GM23338 (cell line): ENCODE data around the gene REEP5. TPM values are rescaled to one million over a fixed set of nuclear protein-coding genes. Genes with fewer than 3 reads are reported as not detected.

ENCODE experiments used
- ATAC-seq: fragments of 200-7000 bp; cut with Tn5 transposase; 3 replicates; pipeline ENCODE4 v1.9.1; 2020
- DNase-seq: peaks from one replicate; pipeline ENCODE4 v3.0.0-alpha.2; 2015; ENCODE audit warnings: low spot score
- H2AFZ ChIP-seq: fragments of 200-600 bp; sonication (generic); 2 replicates; pipeline ENCODE4 v1.8.0; 2016; ENCODE audit warnings: antibody characterized with exemption, mild to moderate bottlenecking, moderate library complexity
- H3F3A ChIP-seq: fragments of 200-600 bp; sonication (generic); replicated peaks from 2 replicates; pipeline ENCODE4 v1.8.0; 2017; ENCODE audit warnings: antibody characterized with exemption, mixed run types, low read depth
- H3K27ac ChIP-seq: fragments of 200-600 bp; sonication (generic); 2 replicates; pipeline ENCODE4 v1.6.1; 2016; ENCODE audit warnings: low read depth
- H3K27me3 ChIP-seq: fragments of 200-600 bp; sonication (generic); 2 replicates; pipeline ENCODE4 v1.8.0; 2016; ENCODE audit warnings: mild to moderate bottlenecking, mixed run types, moderate library complexity; ENCODE audit not compliant: insufficient read depth
- H3K36me3 ChIP-seq: fragments of 200-600 bp; sonication (generic); 2 replicates; pipeline ENCODE4 v1.8.0; 2016; ENCODE audit warnings: mild to moderate bottlenecking; ENCODE audit not compliant: insufficient read depth
- H3K4me1 ChIP-seq: fragments of 200-600 bp; sonication (generic); 2 replicates; pipeline ENCODE4 v1.8.0; 2016; ENCODE audit warnings: mild to moderate bottlenecking, moderate library complexity; ENCODE audit not compliant: insufficient read depth
- H3K4me2 ChIP-seq: fragments of 200-600 bp; sonication (generic); 2 replicates; pipeline ENCODE4 v1.7.1; 2017; ENCODE audit warnings: mixed run types
- H3K4me3 ChIP-seq: fragments of 200-600 bp; sonication (generic); 2 replicates; pipeline ENCODE4 v1.6.1; 2016; ENCODE audit warnings: mixed run types
- H3K79me2 ChIP-seq: fragments of 200-600 bp; sonication (generic); replicated peaks from 2 replicates; pipeline ENCODE4 v1.8.0; 2017; ENCODE audit warnings: mild to moderate bottlenecking; ENCODE audit not compliant: insufficient read depth
- H3K9me2 ChIP-seq: fragments of 200-600 bp; sonication (generic); 2 replicates; pipeline ENCODE4 v1.8.0; 2017; ENCODE audit not compliant: insufficient read depth
- H4K20me1 ChIP-seq: fragments of 200-600 bp; sonication (generic); replicated peaks from 2 replicates; pipeline ENCODE4 v1.8.0; 2017; ENCODE audit warnings: mild to moderate bottlenecking; ENCODE audit not compliant: insufficient read depth
- H3K27ac Mint-ChIP-seq: 2 replicates; pipeline ENCODE4 v1.8.0; 2020; ENCODE audit warnings: inconsistent platforms, mild to moderate bottlenecking, moderate library complexity, mixed read lengths
- H3K27me3 Mint-ChIP-seq: 3 replicates; pipeline ENCODE4 v1.8.0; 2022; ENCODE audit warnings: low read depth, mild to moderate bottlenecking, moderate library complexity, mixed read lengths, inconsistent platforms; ENCODE audit not compliant: insufficient read depth, poor library complexity
- H3K36me3 Mint-ChIP-seq: 3 replicates; pipeline ENCODE4 v1.8.0; 2021; ENCODE audit warnings: low read depth, mild to moderate bottlenecking, inconsistent platforms, moderate library complexity, mixed read lengths
- H3K4me1 Mint-ChIP-seq: 3 replicates; pipeline ENCODE4 v1.8.0; 2020; ENCODE audit warnings: mild to moderate bottlenecking, inconsistent platforms, mixed read lengths
- H3K4me3 Mint-ChIP-seq: 3 replicates; pipeline ENCODE4 v1.8.0; 2021; ENCODE audit warnings: moderate library complexity, mild to moderate bottlenecking, inconsistent platforms, mixed read lengths
- H3K9me3 Mint-ChIP-seq: 3 replicates; pipeline ENCODE4 v1.8.0; 2020; ENCODE audit warnings: moderate library complexity, mild to moderate bottlenecking, inconsistent platforms, mixed read lengths
- CREB1 ChIP-seq: fragments of 250-450 bp; sonication (Bioruptor Pico); IDR thresholded peaks from 2 replicates; pipeline ENCODE4 v1.5.0; 2020; ENCODE audit warnings: low read depth, mild to moderate bottlenecking, moderate library complexity
- EZH2 ChIP-seq: fragments of 200-600 bp; sonication (generic); IDR thresholded peaks from one replicate; pipeline ENCODE4 v1.8.0; 2017; ENCODE audit warnings: antibody characterized with exemption, mild to moderate bottlenecking, low read depth; ENCODE audit not compliant: unreplicated experiment
- EZH2phosphoT487 ChIP-seq: fragments of 200-600 bp; sonication (generic); IDR thresholded peaks from one replicate; pipeline ENCODE4 v1.8.1; 2018; ENCODE audit warnings: antibody characterized with exemption; ENCODE audit not compliant: unreplicated experiment
- JUNB ChIP-seq: IDR thresholded peaks from one replicate; pipeline ENCODE4 v1.6.1; 2016; ENCODE audit warnings: antibody characterized with exemption; ENCODE audit not compliant: unreplicated experiment
- NANOG ChIP-seq: IDR thresholded peaks from 2 replicates; pipeline ENCODE4 v1.6.1; 2016; ENCODE audit warnings: antibody characterized with exemption, borderline replicate concordance
- POLR2AphosphoS5 ChIP-seq: IDR thresholded peaks from 2 replicates; pipeline ENCODE4 v1.6.1; 2016; ENCODE audit warnings: antibody characterized with exemption, low read depth
- REST ChIP-seq: IDR thresholded peaks from one replicate; pipeline ENCODE4 v1.6.1; 2018; ENCODE audit warnings: antibody characterized with exemption; ENCODE audit not compliant: unreplicated experiment
- STAT1 ChIP-seq: IDR thresholded peaks from one replicate; pipeline ENCODE4 v1.6.1; 2016; ENCODE audit warnings: antibody characterized with exemption; ENCODE audit not compliant: unreplicated experiment
- ZNF114 ChIP-seq: fragments of 250-450 bp; sonication (Bioruptor Pico); IDR thresholded peaks from 2 replicates; pipeline ENCODE4 v1.5.0; 2020; ENCODE audit warnings: mild to moderate bottlenecking, moderate library complexity
- polyA plus RNA-seq: library from polyadenylated mRNA; unstranded; fragments of >200 nt; fragmentation: Nextera tagmentation; extraction: Ambion mirVana; gene quantifications from 2 replicates; pipeline ENCODE4 v1.2.1, GENCODE V29; 2016
- total RNA-seq: library from RNA; depleted of rRNA; stranded (reverse); fragments of >200 nt; shearing (Covaris generic); gene quantifications from 2 replicates; pipeline ENCODE4 v1.2.3, GENCODE V29; 2014
- TF ChIP-seq, protein P1 (sequence below), 2 experiments: fragments of 200-600 bp in 1 of 2; sonication (generic) in 1 of 2; conservative IDR thresholded peaks; 2 replicates each; pipeline versions ENCODE4 v1.5.1 to v1.6.1; 2016 to 2017; ENCODE audit warnings: antibody characterized with exemption in 2 of 2, low read depth in 2 of 2, mild to moderate bottlenecking in 2 of 2, moderate library complexity in 1 of 2
- TF ChIP-seq, protein P2 (sequence below): IDR thresholded peaks from 2 replicates; pipeline ENCODE4 v1.6.1; 2016; ENCODE audit warnings: antibody characterized with exemption

Gene REEP5
- total and polyA plus RNA-seq, 2 experiments from 2014 or later = 32.5 to 111 TPM

DNA sequence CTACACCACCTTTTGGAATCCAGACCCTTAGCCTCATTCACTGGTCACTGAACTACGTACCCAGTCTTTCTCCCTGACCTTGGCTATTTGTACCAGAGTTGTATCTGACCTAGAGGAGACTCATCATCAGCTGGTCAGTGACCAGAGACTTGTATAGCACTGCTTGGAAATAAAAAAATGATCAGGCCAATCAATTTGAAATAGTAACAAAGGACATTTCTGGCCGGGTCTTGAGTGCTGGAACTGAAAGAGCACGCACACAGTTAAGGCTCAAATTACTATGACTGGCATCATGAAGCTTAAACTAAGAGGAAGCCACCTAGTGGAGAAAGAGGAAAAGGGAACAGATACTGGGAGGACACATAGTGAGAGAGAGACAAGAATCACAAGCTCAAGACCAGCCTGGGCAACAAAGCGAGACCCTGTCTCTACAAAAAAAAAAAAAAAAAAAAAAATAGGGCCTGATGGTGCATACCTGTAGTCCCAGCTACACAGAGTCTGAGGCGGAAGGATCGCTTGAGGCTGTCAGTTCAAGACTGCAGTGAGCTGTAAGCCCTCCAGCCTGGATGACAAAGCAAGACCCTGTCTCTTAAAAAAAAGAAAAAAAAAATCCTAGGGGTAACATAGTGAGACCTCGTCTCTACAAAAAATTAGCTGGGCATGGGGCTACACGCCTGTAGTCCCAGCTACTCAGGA lies 73.8 kb downstream of the REEP5 start:
- Histone ChIP-seq H2AFZ (no peak overlapping the region), H3F3A (no peaks in the 10 kb centered on the region), H3K27ac (no peak overlapping the region; the same call in 1 of the 2 replicates), H3K4me3 (peak overlapping the region; percentile 10; the same call in 1 of the 2 replicates), H4K20me1 (no peaks in the 10 kb centered on the region), H3K4me2 (peak overlapping the region; percentile 48; the same call in 1 of the 2 replicates), H3K36me3 (no peaks in the 10 kb centered on the region), H3K79me2 (no peaks in the 10 kb centered on the region), H3K9me2 (no peaks in the 10 kb centered on the region), H3K27me3 (no peaks in the 10 kb centered on the region), H3K4me1 (peaks cover 18% of the 10 kb centered on the region)
- Mint-ChIP-seq H3K4me1 (peaks cover 19% of the 10 kb centered on the region), H3K36me3 (no peaks in the 10 kb centered on the region), H3K27ac (peak overlapping the region; percentile 72), H3K4me3 (peak overlapping the region; percentile 6; the same call in 1 of the 3 replicates), H3K27me3 (peaks cover 2% of the 10 kb centered on the region), H3K9me3 (no peaks in the 10 kb centered on the region)
- peak; percentile 95 for DNase-seq
- TF ChIP-seq STAT1 = no peak
- TF ChIP-seq REST = no peak
- no peak for TF ChIP-seq EZH2phosphoT487
- TF ChIP-seq, protein P1, sequence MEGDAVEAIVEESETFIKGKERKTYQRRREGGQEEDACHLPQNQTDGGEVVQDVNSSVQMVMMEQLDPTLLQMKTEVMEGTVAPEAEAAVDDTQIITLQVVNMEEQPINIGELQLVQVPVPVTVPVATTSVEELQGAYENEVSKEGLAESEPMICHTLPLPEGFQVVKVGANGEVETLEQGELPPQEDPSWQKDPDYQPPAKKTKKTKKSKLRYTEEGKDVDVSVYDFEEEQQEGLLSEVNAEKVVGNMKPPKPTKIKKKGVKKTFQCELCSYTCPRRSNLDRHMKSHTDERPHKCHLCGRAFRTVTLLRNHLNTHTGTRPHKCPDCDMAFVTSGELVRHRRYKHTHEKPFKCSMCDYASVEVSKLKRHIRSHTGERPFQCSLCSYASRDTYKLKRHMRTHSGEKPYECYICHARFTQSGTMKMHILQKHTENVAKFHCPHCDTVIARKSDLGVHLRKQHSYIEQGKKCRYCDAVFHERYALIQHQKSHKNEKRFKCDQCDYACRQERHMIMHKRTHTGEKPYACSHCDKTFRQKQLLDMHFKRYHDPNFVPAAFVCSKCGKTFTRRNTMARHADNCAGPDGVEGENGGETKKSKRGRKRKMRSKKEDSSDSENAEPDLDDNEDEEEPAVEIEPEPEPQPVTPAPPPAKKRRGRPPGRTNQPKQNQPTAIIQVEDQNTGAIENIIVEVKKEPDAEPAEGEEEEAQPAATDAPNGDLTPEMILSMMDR (conservative IDR thresholded peaks at IDR 0.05; ENCODE audit: low read depth in 2 of 2) = peak; percentile 74 to 81
- TF ChIP-seq NANOG = no peak
- TF ChIP-seq POLR2AphosphoS5 = no peak
- TF ChIP-seq EZH2 = no peak
- peak; percentile 55; the same call in 1 of the 2 replicates for TF ChIP-seq CREB1 (CRISPR knock-in tag)
- no peak for TF ChIP-seq JUNB
- TF ChIP-seq ZNF114 = no peak
- peak; percentile 97 for ATAC-seq

GRCh38 chr5:112847306-112847705 lies 74.7 kb downstream of the REEP5 start:
- Histone ChIP-seq H3K4me2 (no peak overlapping the region), H3K9me2 (no peaks in the 10 kb centered on the region), H3F3A (no peaks in the 10 kb centered on the region), H3K27ac (no peak overlapping the region), H3K36me3 (no peaks in the 10 kb centered on the region), H4K20me1 (no peaks in the 10 kb centered on the region), H2AFZ (no peak overlapping the region), H3K27me3 (no peaks in the 10 kb centered on the region), H3K79me2 (no peaks in the 10 kb centered on the region), H3K4me1 (peaks cover 18% of the 10 kb centered on the region), H3K4me3 (no peak overlapping the region)
- Mint-ChIP-seq H3K4me3 (no peak overlapping the region), H3K9me3 (peaks cover 7% of the 10 kb centered on the region; the same call in 2 of the 3 replicates), H3K4me1 (peaks cover 19% of the 10 kb centered on the region), H3K27ac (no peak overlapping the region), H3K36me3 (peaks cover 9% of the 10 kb centered on the region; the same call in 2 of the 3 replicates), H3K27me3 (no peaks in the 10 kb centered on the region)
- TF ChIP-seq EZH2 (no peak), JUNB (no peak), NANOG (no peak), EZH2phosphoT487 (no peak), STAT1 (no peak), ZNF114 (no peak)
- TF ChIP-seq, protein P2, sequence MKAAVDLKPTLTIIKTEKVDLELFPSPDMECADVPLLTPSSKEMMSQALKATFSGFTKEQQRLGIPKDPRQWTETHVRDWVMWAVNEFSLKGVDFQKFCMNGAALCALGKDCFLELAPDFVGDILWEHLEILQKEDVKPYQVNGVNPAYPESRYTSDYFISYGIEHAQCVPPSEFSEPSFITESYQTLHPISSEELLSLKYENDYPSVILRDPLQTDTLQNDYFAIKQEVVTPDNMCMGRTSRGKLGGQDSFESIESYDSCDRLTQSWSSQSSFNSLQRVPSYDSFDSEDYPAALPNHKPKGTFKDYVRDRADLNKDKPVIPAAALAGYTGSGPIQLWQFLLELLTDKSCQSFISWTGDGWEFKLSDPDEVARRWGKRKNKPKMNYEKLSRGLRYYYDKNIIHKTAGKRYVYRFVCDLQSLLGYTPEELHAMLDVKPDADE = no peak
- ATAC-seq = no peak
- no peak for DNase-seq
